Activated CD4-positive, alpha-beta T cell treated with anti-CD3 and anti-CD28 coated beads, Interleukin-2, amount 50 U/mL, for 4 hours (primary cell): Measurements from ENCODE around the gene RSPO4.

Experiments
- DNase-seq, 2 experiments: peaks; one replicate each; pipeline ENCODE4 v3.0.0-alpha.2; 2020

RSPO4 gene

GRCh38 chr20:940926-941325 lies 61.2 kb downstream of the RSPO4 start:
- DNase-seq: no peak

- DNase-seq: no peak
Measured at GRCh38 chr20:939606-940005, 62.5 kb downstream of the RSPO4 start.

GRCh38 chr20:934186-934840 lies 67.8 kb downstream of the RSPO4 start:
- DNase-seq: no peak

GRCh38 chr20:933029-933428 lies 69.1 kb downstream of the RSPO4 start:
- DNase-seq: no peak

- DNase-seq: no peak
Measured at GRCh38 chr20:931401-931800, 70.7 kb downstream of the RSPO4 start.

- no peak for DNase-seq
Measured at GRCh38 chr20:926670-927069, 75.4 kb downstream of the RSPO4 start.

- DNase-seq: no peak
Measured at GRCh38 chr20:925516-925915, 76.6 kb downstream of the RSPO4 start.

- no peak for DNase-seq
Measured at GRCh38 chr20:924639-925038, 77.5 kb downstream of the RSPO4 start.

- no peak for DNase-seq
Measured at GRCh38 chr20:922781-923180, 79.3 kb downstream of the RSPO4 start.

GRCh38 chr20:921068-921467 lies 81.0 kb downstream of the RSPO4 start:
- no peak for DNase-seq

GRCh38 chr20:920311-920710 lies 81.8 kb downstream of the RSPO4 start:
- no peak for DNase-seq

GRCh38 chr20:919491-919916 lies 82.6 kb downstream of the RSPO4 start:
- no peak for DNase-seq

GRCh38 chr20:917416-917815 lies 84.7 kb downstream of the RSPO4 start:
- DNase-seq: no peak

GRCh38 chr20:916825-917224 lies 85.3 kb downstream of the RSPO4 start:
- no peak for DNase-seq

- DNase-seq: no peak
Measured at GRCh38 chr20:916125-916799, 85.8 kb downstream of the RSPO4 start, which contains the start of gene ANGPT4. ANGPT4 (minus strand) TSS chr20:916334; CDS start chr20:916214, 120 bp downstream.

- no peak for DNase-seq
Measured at GRCh38 chr20:914727-915498, 87.2 kb downstream of the RSPO4 start.

- DNase-seq: no peak
Measured at GRCh38 chr20:913306-913849, 88.7 kb downstream of the RSPO4 start.

GRCh38 chr20:911882-912600 lies 90.1 kb downstream of the RSPO4 start:
- DNase-seq: peak in 1 of 2 experiments; percentile 7

GRCh38 chr20:910870-911770 lies 91.0 kb downstream of the RSPO4 start:
- DNase-seq: no peak

- DNase-seq: no peak
Measured at GRCh38 chr20:910132-910869, 91.8 kb downstream of the RSPO4 start.

- DNase-seq: no peak
Measured at GRCh38 chr20:909641-910040, 92.5 kb downstream of the RSPO4 start.
